HL-60 (cell line): ENCODE measurements around the gene C2CD4D.
A peak's percentile ranks its signal among the peaks of the same experiment; 100 is the strongest.

Source experiments
- DNase-seq, 2 experiments: peaks; one replicate each; pipeline ENCODE4 v3.0.0-alpha.2; 2010 to 2020; ENCODE audit warnings: low read depth in 1 of 2, low spot score in 1 of 2
- H3K27ac ChIP-seq: fragments of 250-450 bp; sonication (Bioruptor Pico); replicated peaks from 2 replicates; pipeline ENCODE4 v1.5.1; 2020; ENCODE audit warnings: mild to moderate bottlenecking, moderate library complexity
- H3K27me3 ChIP-seq: fragments of 250-450 bp; sonication (Bioruptor Pico); 2 replicates; pipeline ENCODE4 v1.5.1; 2021; ENCODE audit warnings: mild to moderate bottlenecking, moderate library complexity; ENCODE audit not compliant: insufficient read depth, poor library complexity, severe bottlenecking
- H3K4me3 ChIP-seq: replicated peaks from 2 replicates; pipeline ENCODE4 v1.5.1; 2011; ENCODE audit warnings: mild to moderate bottlenecking, control low read depth, low read length; ENCODE audit not compliant: insufficient read depth
- GABPA ChIP-seq: IDR thresholded peaks from 2 replicates; pipeline ENCODE4 v1.6.1; 2012; ENCODE audit warnings: low read depth
- POLR2AphosphoS5 ChIP-seq: IDR thresholded peaks from 2 replicates; pipeline ENCODE4 v1.6.1; 2012; ENCODE audit warnings: low read depth
- REST ChIP-seq: IDR thresholded peaks from 2 replicates; pipeline ENCODE4 v1.6.1; 2012; ENCODE audit warnings: low read depth; ENCODE audit not compliant: insufficient replicate concordance
- SPI1 ChIP-seq: IDR thresholded peaks from 2 replicates; pipeline ENCODE4 v1.6.1; 2012; ENCODE audit warnings: low read depth, mild to moderate bottlenecking, borderline replicate concordance
- TF ChIP-seq, protein P1 (sequence below): IDR thresholded peaks from one replicate; pipeline ENCODE4 v1.5.1; 2011; ENCODE audit warnings: low read length, control low read depth, inconsistent platforms; ENCODE audit not compliant: insufficient read depth

The C2CD4D gene

DNA sequence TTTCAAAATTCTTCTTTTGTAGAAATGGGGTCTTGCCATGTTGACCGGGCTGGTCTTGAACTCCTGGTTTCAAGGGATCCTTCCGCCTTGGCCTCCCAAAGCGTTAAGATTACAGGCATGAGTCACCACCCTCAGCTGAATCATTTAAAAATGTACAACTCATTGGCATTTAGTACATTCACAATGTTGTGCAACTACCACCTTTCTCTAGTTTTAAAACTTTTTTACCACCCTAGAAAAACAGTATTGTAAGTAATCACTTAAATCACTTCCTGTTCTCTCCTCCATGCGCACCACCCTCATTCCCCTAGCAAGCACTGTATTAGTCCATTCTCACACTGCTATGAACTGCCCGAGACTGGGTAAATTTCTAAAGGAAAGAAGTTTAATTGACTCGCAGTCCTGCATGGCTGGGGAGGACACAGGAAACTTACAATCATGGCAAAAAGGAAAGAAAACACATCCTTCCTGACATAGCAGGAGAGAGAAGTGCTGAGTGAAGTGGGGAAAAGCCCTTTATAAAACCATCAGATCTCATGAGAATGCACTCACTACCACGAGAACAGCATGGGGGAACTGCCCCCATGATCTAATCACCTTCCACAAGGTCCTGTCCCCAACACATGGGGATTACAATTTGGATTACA is 28.3 kb upstream of the C2CD4D start:
- peak; percentile 19 to 72 for DNase-seq
- no peak overlapping the region for H3K27ac ChIP-seq
- TF ChIP-seq REST: no peak
- TF ChIP-seq, protein P1, sequence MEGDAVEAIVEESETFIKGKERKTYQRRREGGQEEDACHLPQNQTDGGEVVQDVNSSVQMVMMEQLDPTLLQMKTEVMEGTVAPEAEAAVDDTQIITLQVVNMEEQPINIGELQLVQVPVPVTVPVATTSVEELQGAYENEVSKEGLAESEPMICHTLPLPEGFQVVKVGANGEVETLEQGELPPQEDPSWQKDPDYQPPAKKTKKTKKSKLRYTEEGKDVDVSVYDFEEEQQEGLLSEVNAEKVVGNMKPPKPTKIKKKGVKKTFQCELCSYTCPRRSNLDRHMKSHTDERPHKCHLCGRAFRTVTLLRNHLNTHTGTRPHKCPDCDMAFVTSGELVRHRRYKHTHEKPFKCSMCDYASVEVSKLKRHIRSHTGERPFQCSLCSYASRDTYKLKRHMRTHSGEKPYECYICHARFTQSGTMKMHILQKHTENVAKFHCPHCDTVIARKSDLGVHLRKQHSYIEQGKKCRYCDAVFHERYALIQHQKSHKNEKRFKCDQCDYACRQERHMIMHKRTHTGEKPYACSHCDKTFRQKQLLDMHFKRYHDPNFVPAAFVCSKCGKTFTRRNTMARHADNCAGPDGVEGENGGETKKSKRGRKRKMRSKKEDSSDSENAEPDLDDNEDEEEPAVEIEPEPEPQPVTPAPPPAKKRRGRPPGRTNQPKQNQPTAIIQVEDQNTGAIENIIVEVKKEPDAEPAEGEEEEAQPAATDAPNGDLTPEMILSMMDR: no peak
- TF ChIP-seq GABPA: no peak
- no peak for TF ChIP-seq SPI1
- TF ChIP-seq POLR2AphosphoS5: no peak
- no peak overlapping the region for H3K4me3 ChIP-seq
- H3K27me3 ChIP-seq: no peaks in the 10 kb centered on the region

- TF ChIP-seq SPI1 (peak; percentile 42; the same call in 1 of the 2 replicates), GABPA (no peak)
Measured at GRCh38 chr1:151867321-151867720, 27.7 kb upstream of the C2CD4D start.

GRCh38 chr1:151864411-151864810 is 24.8 kb upstream of the C2CD4D start:
- DNase-seq: no peak
- no peaks in the 10 kb centered on the region for H3K27me3 ChIP-seq
- H3K4me3 ChIP-seq: no peak overlapping the region
- no peak overlapping the region for H3K27ac ChIP-seq
- TF ChIP-seq GABPA (no peak), REST (no peak), POLR2AphosphoS5 (no peak), SPI1 (no peak)
- TF ChIP-seq, protein P1: no peak

More at GRCh38 chr1:151867321-151867720, 27.7 kb upstream of the C2CD4D start:
- H3K27me3 ChIP-seq: no peaks in the 10 kb centered on the region
- H3K27ac ChIP-seq: no peak overlapping the region
- H3K4me3 ChIP-seq: no peak overlapping the region
- peak; percentile 40 to 57 for DNase-seq

- no peaks in the 10 kb centered on the region for H3K27me3 ChIP-seq
- no peak for TF ChIP-seq POLR2AphosphoS5
- no peak overlapping the region for H3K27ac ChIP-seq
- no peak overlapping the region for H3K4me3 ChIP-seq
- DNase-seq: no peak
Measured at GRCh38 chr1:151862604-151863003, 23.0 kb upstream of the C2CD4D start.
